Measurements from ENCODE around the gene FOXB2. TPM values are rescaled to one million over a fixed set of nuclear protein-coding genes. Genes with fewer than 3 reads are reported as not detected.
"Not testable (repeated sequence)": the region's sequence is repeated elsewhere in the genome, so short reads cannot be mapped to it uniquely, and the experiment has no call there.

Gene FOXB2
- total and polyA plus RNA-seq, 7 donors, result not detected

DNA sequence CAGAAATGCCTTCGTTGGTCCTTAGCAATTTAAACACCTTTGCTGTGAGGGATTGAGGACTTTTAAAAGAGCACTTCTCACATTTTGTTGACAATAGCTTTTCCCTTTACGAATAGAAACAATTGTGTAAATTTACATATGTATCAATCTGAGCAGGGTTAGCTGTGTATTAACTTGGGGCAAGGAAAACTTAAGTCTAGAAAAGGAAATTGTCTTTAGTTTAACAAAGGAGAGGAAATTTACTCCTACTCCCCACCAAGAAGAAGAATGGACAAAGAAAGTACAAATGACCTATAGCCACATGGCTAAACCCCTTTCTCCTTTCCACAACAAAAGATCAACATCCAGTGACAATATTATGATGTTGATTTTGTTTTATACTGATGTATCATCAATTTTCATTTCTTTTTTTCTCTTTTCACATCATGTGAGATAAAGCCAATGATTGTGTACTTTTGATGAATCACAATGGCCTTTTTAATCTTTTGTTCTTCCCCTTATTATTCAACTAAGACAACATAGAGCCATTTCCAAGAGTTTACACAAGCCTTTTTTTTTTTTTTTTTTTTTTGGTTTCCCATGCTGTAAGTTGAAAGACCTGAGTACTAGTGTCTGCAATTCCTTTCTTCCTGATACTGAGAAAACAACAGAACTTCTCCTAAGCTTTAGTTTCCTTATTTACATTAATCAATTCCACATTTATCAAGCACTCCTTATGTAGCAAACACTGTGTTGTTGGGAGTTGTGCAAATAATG lies 19.0 kb downstream of the FOXB2 start:
- Histone ChIP-seq H3K4me3 (no peak overlapping the region), H3K36me3 (no peaks in the 10 kb centered on the region), H3K4me1 (no peaks in the 10 kb centered on the region), H3K9me3 (no peaks in the 10 kb centered on the region), H3K27me3 (peaks cover 0 to 12% (median 0%) of the 10 kb centered on the region in 3 donors), H3K27ac (no peak overlapping the region)
- 12 to 13% methylated on average over 2 of the region's 2 CpGs for WGBS, 2 donors
- TF ChIP-seq POLR2AphosphoS5 (IDR thresholded peaks at IDR 0.05) (no peak), EP300 (IDR thresholded peaks at IDR 0.05) (no peak), POLR2A (IDR thresholded peaks at IDR 0.05) (no peak)
- TF ChIP-seq, protein P1, sequence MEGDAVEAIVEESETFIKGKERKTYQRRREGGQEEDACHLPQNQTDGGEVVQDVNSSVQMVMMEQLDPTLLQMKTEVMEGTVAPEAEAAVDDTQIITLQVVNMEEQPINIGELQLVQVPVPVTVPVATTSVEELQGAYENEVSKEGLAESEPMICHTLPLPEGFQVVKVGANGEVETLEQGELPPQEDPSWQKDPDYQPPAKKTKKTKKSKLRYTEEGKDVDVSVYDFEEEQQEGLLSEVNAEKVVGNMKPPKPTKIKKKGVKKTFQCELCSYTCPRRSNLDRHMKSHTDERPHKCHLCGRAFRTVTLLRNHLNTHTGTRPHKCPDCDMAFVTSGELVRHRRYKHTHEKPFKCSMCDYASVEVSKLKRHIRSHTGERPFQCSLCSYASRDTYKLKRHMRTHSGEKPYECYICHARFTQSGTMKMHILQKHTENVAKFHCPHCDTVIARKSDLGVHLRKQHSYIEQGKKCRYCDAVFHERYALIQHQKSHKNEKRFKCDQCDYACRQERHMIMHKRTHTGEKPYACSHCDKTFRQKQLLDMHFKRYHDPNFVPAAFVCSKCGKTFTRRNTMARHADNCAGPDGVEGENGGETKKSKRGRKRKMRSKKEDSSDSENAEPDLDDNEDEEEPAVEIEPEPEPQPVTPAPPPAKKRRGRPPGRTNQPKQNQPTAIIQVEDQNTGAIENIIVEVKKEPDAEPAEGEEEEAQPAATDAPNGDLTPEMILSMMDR (IDR thresholded peaks at IDR 0.05), result no peak
- intact Hi-C loops (cut with DNase I), result no loop called here
- DNase-seq, result no peak

DNA sequence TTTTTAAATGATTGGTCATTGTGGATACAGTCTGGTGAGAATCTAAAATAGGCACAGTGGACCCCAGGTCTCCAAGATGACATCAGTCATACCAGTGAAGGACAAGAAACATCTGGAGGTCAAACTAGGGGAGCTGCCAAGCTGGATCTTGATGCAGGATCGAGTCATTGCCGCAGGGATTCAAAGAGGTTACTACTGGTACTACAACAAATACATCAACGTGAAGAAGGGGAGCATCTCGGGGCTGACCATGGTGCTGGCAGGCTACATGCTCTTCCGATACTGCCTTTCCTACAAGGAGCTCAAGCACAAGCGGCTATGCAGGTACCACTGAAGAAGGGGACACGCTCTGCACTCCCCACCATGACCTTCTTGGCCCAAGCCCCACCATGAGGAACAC lies 20.9 kb downstream of the FOXB2 start:
- WGBS, 2 donors, result 61 to 78% methylated on average over 7 of the region's 7 CpGs
- DNase-seq, result no peak
- H3K4me1 ChIP-seq, result no peaks in the 10 kb centered on the region
- no peaks in the 10 kb centered on the region for H3K36me3 ChIP-seq
- H3K4me3 ChIP-seq, result no peak overlapping the region
- H3K27ac ChIP-seq, result no peak overlapping the region
- intact Hi-C loops (cut with DNase I), result no loop called here
- H3K9me3 ChIP-seq, result no peaks in the 10 kb centered on the region
- TF ChIP-seq POLR2AphosphoS5 (IDR thresholded peaks at IDR 0.05), result no peak
- TF ChIP-seq POLR2A (IDR thresholded peaks at IDR 0.05), result no peak
- no peak for TF ChIP-seq EP300 (IDR thresholded peaks at IDR 0.05)
- TF ChIP-seq, protein P1 (IDR thresholded peaks at IDR 0.05), result no peak
- peaks cover 0 to 9% (median 0%) of the 10 kb centered on the region in 3 donors for H3K27me3 ChIP-seq

DNA sequence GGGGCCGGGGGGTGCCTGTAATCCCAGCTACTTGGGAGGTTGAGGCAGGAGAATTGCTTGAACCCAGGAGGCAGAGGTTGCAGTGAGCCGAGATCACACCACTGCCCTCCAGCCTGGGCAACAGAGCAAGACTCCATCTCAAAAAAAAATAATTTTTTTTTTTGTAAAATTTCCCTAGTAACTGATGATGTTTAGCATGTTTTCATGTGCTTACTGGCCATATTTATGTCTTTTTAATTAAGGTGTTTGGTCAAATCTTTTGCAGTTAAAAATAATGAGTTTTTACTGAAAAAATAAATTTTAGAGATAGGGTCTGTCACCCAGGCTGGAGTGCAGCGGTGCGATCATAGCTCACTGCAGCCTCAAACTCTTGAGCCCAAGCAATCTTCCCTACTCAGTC lies 24.3 kb downstream of the FOXB2 start:
- H3K9me3 ChIP-seq; DNase-seq; H3K27ac ChIP-seq; H3K4me1 ChIP-seq; H3K27me3 ChIP-seq; intact Hi-C loops (cut with DNase I); H3K4me3 ChIP-seq; H3K36me3 ChIP-seq: not testable (repeated sequence)
- WGBS, 2 donors, result 94 to 95% methylated on average over 4 of the region's 4 CpGs

DNA sequence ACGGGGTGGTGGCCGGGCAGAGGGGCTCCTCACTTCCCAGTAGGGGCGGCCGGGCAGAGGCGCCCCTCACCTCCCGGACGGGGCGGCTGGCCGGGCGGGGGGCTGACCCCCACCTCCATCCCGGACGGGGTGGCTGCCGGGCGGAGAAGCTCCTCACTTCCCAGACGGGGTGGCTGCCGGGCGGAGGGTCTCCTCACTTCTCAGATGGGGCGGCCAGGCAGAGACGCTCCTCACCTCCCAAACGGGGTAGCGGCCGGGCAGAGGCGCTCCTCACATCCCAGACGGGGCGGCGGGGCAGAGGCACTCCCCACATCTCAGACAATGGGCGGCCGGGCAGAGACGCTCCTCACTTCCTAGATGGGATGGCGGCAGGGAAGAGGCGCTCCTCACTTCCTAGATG lies 41.2 kb downstream of the FOXB2 start:
- H3K4me1 ChIP-seq; H3K27me3 ChIP-seq; DNase-seq; H3K4me3 ChIP-seq; intact Hi-C loops (cut with DNase I); H3K27ac ChIP-seq; H3K36me3 ChIP-seq; H3K9me3 ChIP-seq: not testable (repeated sequence)
- WGBS, 2 donors, result 88 to 92% methylated on average over 27 to 28 of the region's 31 CpGs

DNA sequence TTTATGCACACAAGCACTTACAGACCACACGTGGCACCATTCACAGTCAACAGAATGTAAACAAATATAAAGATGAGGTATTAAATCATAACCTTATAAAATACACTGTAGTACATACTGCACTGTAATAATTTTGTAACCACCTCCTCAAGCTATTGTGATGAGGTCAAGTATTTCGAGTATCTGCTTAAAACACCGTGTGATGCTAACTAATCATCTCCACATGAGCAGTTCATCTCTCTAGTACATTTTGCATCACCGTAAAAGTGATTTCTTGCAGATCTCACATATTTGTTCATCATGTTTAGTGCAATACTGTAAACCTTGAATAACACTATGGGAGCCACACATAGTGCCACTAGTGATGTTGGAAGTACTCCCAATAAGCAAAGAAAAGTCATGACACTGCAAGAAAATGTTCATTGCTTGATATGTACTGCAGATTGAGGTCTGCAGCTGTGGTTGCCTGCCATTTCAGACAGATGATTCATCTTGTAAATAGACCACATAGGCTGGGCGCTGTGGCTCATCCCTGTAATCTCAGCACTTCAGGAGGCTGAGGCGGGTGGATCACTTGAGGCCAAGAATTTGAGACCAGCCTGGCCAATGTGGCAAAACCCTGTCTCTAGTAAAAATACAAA lies 44.3 kb downstream of the FOXB2 start:
- Histone ChIP-seq H3K27ac (no peak overlapping the region), H3K36me3 (no peaks in the 10 kb centered on the region), H3K4me3 (no peak overlapping the region), H3K9me3 (no peaks in the 10 kb centered on the region), H3K27me3 (no peaks in the 10 kb centered on the region), H3K4me1 (no peaks in the 10 kb centered on the region)
- intact Hi-C loops (cut with DNase I), result no loop called here
- WGBS, 2 donors, result 51 to 73% methylated on average over 6 of the region's 6 CpGs
- no peak for DNase-seq
- TF ChIP-seq, protein P1 (IDR thresholded peaks at IDR 0.05), result no peak
- TF ChIP-seq EP300 (IDR thresholded peaks at IDR 0.05) (no peak), POLR2A (IDR thresholded peaks at IDR 0.05) (no peak), POLR2AphosphoS5 (IDR thresholded peaks at IDR 0.05) (no peak)

All from sigmoid colon (tissue), 7 donors.